Measurements from ENCODE around the gene DHX34.

- TF ChIP-seq POLR2AphosphoS5 (IDR thresholded peaks at IDR 0.05): no peak
- TF ChIP-seq, protein P1, sequence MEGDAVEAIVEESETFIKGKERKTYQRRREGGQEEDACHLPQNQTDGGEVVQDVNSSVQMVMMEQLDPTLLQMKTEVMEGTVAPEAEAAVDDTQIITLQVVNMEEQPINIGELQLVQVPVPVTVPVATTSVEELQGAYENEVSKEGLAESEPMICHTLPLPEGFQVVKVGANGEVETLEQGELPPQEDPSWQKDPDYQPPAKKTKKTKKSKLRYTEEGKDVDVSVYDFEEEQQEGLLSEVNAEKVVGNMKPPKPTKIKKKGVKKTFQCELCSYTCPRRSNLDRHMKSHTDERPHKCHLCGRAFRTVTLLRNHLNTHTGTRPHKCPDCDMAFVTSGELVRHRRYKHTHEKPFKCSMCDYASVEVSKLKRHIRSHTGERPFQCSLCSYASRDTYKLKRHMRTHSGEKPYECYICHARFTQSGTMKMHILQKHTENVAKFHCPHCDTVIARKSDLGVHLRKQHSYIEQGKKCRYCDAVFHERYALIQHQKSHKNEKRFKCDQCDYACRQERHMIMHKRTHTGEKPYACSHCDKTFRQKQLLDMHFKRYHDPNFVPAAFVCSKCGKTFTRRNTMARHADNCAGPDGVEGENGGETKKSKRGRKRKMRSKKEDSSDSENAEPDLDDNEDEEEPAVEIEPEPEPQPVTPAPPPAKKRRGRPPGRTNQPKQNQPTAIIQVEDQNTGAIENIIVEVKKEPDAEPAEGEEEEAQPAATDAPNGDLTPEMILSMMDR (IDR thresholded peaks at IDR 0.05): no peak
- TF ChIP-seq POLR2A (IDR thresholded peaks at IDR 0.05): no peak
- TF ChIP-seq EP300 (IDR thresholded peaks at IDR 0.05): no peak
Observed at GRCh38 chr19:47372603-47373002, 23.5 kb downstream of the DHX34 start.
